B cell (primary cell): ENCODE data around the gene CDK10.

Experiments used
- EZH2 ChIP-seq: IDR thresholded peaks from 2 replicates; pipeline ENCODE4 v1.6.1; 2012; ENCODE audit warnings: borderline replicate concordance, low read depth, mild to moderate bottlenecking, moderate library complexity, low read length; ENCODE audit not compliant: insufficient read depth, poor library complexity, severe bottlenecking
- TF ChIP-seq, protein P1 (sequence below): fragments of 200-600 bp; IDR thresholded peaks from one replicate; pipeline ENCODE4 v1.8.0; 2022; ENCODE audit warnings: antibody characterized with exemption, mild to moderate bottlenecking

DNA sequence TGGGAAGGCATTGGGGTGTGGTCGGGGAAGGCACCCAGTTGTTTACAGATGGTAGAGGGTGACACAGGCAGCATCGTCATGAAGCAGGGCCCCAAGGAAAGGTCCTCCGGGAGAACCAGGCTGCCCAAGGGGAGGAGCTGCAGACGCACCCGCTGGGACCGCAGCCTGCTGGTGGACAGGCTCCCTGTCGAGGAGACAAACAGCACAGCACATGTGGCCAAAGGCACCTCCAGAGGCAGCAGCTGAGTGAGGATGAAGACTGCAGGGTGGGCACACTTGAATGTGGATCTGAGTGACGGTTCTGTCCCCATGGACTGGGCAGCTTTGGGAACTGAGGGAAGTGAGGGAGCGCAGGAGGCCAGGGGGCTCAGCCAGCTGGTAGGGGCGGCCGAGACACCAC, 41.4 kb upstream of the CDK10 start:
- TF ChIP-seq, protein P1, sequence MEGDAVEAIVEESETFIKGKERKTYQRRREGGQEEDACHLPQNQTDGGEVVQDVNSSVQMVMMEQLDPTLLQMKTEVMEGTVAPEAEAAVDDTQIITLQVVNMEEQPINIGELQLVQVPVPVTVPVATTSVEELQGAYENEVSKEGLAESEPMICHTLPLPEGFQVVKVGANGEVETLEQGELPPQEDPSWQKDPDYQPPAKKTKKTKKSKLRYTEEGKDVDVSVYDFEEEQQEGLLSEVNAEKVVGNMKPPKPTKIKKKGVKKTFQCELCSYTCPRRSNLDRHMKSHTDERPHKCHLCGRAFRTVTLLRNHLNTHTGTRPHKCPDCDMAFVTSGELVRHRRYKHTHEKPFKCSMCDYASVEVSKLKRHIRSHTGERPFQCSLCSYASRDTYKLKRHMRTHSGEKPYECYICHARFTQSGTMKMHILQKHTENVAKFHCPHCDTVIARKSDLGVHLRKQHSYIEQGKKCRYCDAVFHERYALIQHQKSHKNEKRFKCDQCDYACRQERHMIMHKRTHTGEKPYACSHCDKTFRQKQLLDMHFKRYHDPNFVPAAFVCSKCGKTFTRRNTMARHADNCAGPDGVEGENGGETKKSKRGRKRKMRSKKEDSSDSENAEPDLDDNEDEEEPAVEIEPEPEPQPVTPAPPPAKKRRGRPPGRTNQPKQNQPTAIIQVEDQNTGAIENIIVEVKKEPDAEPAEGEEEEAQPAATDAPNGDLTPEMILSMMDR = no peak
- TF ChIP-seq EZH2 = no peak
